ENCODE data around the gene TCEANC.

- no peak for TF ChIP-seq CTCF (conservative IDR thresholded peaks at IDR 0.05 in 1 of 2, IDR thresholded peaks at IDR 0.05 in 1 of 2; ENCODE audit: low read depth in 1 of 2, low read length in 2 of 2)
- no peak for TF ChIP-seq EZH2 (IDR thresholded peaks at IDR 0.05; ENCODE audit: low read length, missing control alignments)
Measured at GRCh38 chrX:13607996-13608365, 45.0 kb upstream of the TCEANC start.

Data from fibroblast of lung (primary cell).